ENCODE results near the gene CCNB2. TPM values are rescaled to one million over a fixed set of nuclear protein-coding genes. Genes with fewer than 3 reads are reported as not detected.

CCNB2 gene
- total RNA-seq, 1 donor: 8.0 TPM

DNA sequence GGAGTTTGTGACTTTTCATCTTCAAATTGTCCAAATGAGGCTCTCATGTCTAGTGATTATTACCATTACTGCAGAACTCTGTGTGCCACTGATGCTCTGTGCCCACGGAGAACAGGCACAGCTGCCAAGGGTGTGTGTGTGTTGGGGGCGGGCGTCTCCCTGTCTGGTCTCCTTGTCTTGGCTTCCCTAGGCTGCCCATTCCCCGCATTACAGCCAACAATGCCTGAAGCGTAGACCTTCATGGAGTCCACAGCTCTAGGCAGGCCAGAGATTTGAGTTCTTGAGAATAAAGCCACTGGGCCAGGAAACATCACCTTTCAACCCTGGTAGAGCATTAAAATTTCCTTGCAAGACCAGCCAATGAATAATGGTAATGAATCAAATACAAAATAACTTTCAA, 42.7 kb downstream of the CCNB2 start:
- no peak overlapping the region for H2AFZ ChIP-seq (ENCODE audit: low read length)
- H3K27ac ChIP-seq (ENCODE audit: low read depth, low read length): no peak overlapping the region
- no peak for DNase-seq (ENCODE audit: insufficient read length, low spot score, missing footprints)
- no peaks in the 10 kb centered on the region for H3K27me3 ChIP-seq (ENCODE audit: insufficient read depth, low read length)
- H3K79me2 ChIP-seq (ENCODE audit: insufficient read depth, low read length): no peaks in the 10 kb centered on the region
- no peak overlapping the region for H3K4me2 ChIP-seq (ENCODE audit: insufficient read depth, low read length)
- no peaks in the 10 kb centered on the region for H3K9me3 ChIP-seq (ENCODE audit: low read depth, low read length)
- TF ChIP-seq, protein P1, sequence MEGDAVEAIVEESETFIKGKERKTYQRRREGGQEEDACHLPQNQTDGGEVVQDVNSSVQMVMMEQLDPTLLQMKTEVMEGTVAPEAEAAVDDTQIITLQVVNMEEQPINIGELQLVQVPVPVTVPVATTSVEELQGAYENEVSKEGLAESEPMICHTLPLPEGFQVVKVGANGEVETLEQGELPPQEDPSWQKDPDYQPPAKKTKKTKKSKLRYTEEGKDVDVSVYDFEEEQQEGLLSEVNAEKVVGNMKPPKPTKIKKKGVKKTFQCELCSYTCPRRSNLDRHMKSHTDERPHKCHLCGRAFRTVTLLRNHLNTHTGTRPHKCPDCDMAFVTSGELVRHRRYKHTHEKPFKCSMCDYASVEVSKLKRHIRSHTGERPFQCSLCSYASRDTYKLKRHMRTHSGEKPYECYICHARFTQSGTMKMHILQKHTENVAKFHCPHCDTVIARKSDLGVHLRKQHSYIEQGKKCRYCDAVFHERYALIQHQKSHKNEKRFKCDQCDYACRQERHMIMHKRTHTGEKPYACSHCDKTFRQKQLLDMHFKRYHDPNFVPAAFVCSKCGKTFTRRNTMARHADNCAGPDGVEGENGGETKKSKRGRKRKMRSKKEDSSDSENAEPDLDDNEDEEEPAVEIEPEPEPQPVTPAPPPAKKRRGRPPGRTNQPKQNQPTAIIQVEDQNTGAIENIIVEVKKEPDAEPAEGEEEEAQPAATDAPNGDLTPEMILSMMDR (IDR thresholded peaks at IDR 0.05; ENCODE audit: extremely low read depth, low read depth, low read length): no peak
- H3K4me3 ChIP-seq (ENCODE audit: insufficient read depth, low read length): no peak overlapping the region
- H3K4me1 ChIP-seq (ENCODE audit: insufficient read depth, low read length): peaks cover 6% of the 10 kb centered on the region
- peaks cover 73% of the 10 kb centered on the region for H3K36me3 ChIP-seq (ENCODE audit: insufficient read depth, low read length)
- H4K20me1 ChIP-seq (ENCODE audit: insufficient read depth, low read length): peaks cover 2% of the 10 kb centered on the region

GRCh38 chr15:59148153-59148833, 43.3 kb downstream of the CCNB2 start:
- no peak overlapping the region for H3K27ac ChIP-seq (ENCODE audit: low read depth, low read length)

DNA sequence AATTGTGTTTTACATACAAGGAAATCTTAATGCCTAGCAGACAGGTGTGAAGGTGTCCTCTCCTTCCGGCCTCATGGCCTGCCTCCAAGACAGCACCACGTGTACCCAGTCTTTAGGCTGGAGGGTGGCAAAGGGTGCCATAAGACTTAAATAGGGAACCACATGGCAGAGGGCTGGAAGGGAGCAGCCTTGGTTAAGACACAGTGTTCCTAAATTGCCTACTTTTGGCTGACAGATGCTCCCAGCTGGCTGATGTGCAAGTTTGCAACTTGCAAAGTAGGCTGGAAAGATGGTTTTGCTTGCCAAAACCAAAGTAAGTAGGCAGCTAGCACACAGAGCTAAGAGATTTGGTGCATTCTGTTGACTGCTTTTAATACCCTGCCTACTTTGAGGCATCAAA, 45.2 kb downstream of the CCNB2 start:
- H3K4me2 ChIP-seq (ENCODE audit: insufficient read depth, low read length): no peak overlapping the region
- peaks cover 2% of the 10 kb centered on the region for H4K20me1 ChIP-seq (ENCODE audit: insufficient read depth, low read length)
- H3K4me1 ChIP-seq (ENCODE audit: insufficient read depth, low read length): peaks cover 6% of the 10 kb centered on the region
- H2AFZ ChIP-seq (ENCODE audit: low read length): no peak overlapping the region
- no peak for DNase-seq (ENCODE audit: insufficient read length, low spot score, missing footprints)
- H3K4me3 ChIP-seq (ENCODE audit: insufficient read depth, low read length): no peak overlapping the region
- H3K9me3 ChIP-seq (ENCODE audit: low read depth, low read length): no peaks in the 10 kb centered on the region
- no peak overlapping the region for H3K27ac ChIP-seq (ENCODE audit: low read depth, low read length)
- H3K27me3 ChIP-seq (ENCODE audit: insufficient read depth, low read length): no peaks in the 10 kb centered on the region
- no peaks in the 10 kb centered on the region for H3K79me2 ChIP-seq (ENCODE audit: insufficient read depth, low read length)
- peaks cover 80% of the 10 kb centered on the region for H3K36me3 ChIP-seq (ENCODE audit: insufficient read depth, low read length)
- TF ChIP-seq, protein P1 (IDR thresholded peaks at IDR 0.05; ENCODE audit: extremely low read depth, low read depth, low read length): no peak

More at GRCh38 chr15:59148153-59148833, 43.3 kb downstream of the CCNB2 start:
- H2AFZ ChIP-seq (ENCODE audit: low read length): no peak overlapping the region
- TF ChIP-seq, protein P1 (IDR thresholded peaks at IDR 0.05; ENCODE audit: extremely low read depth, low read depth, low read length): no peak
- peaks cover 73% of the 10 kb centered on the region for H3K36me3 ChIP-seq (ENCODE audit: insufficient read depth, low read length)
- no peak overlapping the region for H3K4me2 ChIP-seq (ENCODE audit: insufficient read depth, low read length)
- no peak overlapping the region for H3K4me3 ChIP-seq (ENCODE audit: insufficient read depth, low read length)
- H3K4me1 ChIP-seq (ENCODE audit: insufficient read depth, low read length): peaks cover 6% of the 10 kb centered on the region
- H3K27me3 ChIP-seq (ENCODE audit: insufficient read depth, low read length): no peaks in the 10 kb centered on the region
- no peak for DNase-seq (ENCODE audit: insufficient read length, low spot score, missing footprints)
- peaks cover 2% of the 10 kb centered on the region for H4K20me1 ChIP-seq (ENCODE audit: insufficient read depth, low read length)
- H3K9me3 ChIP-seq (ENCODE audit: low read depth, low read length): no peaks in the 10 kb centered on the region
- H3K79me2 ChIP-seq (ENCODE audit: insufficient read depth, low read length): no peaks in the 10 kb centered on the region

DNA sequence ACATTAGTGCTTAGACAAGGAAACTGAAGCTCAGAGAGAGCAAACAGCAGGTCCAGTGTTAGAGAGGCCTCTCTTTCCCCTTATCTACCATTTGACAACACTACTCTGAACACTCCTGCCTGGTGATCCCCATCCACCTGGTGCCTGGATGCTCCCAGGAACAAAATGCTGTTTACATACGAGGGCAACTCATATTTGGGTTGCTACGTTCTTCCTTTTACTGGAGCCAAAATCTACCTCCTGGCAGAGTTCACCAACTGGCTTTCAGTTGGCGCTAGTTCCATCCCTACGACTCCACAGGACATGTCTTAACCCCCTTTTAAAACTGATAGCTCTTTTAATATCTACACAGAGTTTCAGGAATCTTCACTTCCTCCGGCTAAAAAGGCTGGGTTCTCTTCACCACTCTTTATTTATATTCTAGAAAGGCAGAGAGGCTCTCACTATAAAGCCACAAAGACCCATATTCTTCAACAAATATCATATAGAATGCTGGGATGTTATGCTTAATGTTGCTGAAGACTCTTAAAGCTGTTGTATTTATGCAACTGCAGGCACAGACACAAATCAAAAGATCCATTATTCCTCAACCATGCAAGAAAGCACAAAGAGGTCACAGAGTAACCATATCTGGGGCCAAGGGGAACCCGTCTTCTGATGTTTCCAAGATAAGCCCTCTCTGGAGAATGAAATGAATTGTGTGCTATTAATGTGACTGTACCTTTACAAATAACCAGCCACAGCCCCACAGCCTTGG, 47.9 kb downstream of the CCNB2 start:
- Histone ChIP-seq H2AFZ (ENCODE audit: low read length) (no peak overlapping the region), H3K27me3 (ENCODE audit: insufficient read depth, low read length) (no peaks in the 10 kb centered on the region), H3K4me1 (ENCODE audit: insufficient read depth, low read length) (peaks cover 5% of the 10 kb centered on the region), H3K79me2 (ENCODE audit: insufficient read depth, low read length) (no peaks in the 10 kb centered on the region), H4K20me1 (ENCODE audit: insufficient read depth, low read length) (no peaks in the 10 kb centered on the region), H3K27ac (ENCODE audit: low read depth, low read length) (no peak overlapping the region), H3K4me3 (ENCODE audit: insufficient read depth, low read length) (no peak overlapping the region), H3K4me2 (ENCODE audit: insufficient read depth, low read length) (no peak overlapping the region), H3K9me3 (ENCODE audit: low read depth, low read length) (no peaks in the 10 kb centered on the region), H3K36me3 (ENCODE audit: insufficient read depth, low read length) (peaks cover 80% of the 10 kb centered on the region)
- no peak for DNase-seq (ENCODE audit: insufficient read length, low spot score, missing footprints)
- TF ChIP-seq, protein P1 (IDR thresholded peaks at IDR 0.05; ENCODE audit: extremely low read depth, low read depth, low read length): no peak

All from osteoblast (primary cell).